CD4-positive, alpha-beta T cell treated with Interferon alpha-2 for 1 hour (primary cell): Measurements from ENCODE around the gene ANGPT4.
A peak's percentile ranks its signal among the peaks of the same experiment; 100 is the strongest.

Experiments
- DNase-seq, 2 donors: peaks; one replicate each; pipeline ENCODE4 v3.0.0-alpha.2; 2020 to 2022

The ANGPT4 gene

DNA sequence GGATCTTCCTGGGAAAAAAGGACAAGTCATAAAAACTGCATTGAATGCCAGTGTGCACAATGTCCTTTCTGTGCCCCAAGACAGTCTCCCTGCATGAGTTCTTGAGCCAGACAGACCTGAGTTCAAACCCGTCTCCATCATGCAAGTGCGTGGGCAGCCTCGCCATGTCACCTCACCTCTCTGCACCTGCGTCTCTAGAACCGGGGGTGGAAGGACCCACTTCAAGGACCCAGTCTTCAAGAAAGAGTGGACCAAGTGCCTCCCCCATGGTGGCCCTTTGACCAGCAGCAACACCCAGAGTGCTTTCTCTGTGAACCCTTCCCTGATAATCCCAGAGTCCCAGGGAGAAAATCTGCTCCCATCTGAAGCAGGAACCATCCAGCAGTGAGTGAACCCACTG lies 23.5 kb upstream of the ANGPT4 start:
- no peak for DNase-seq

DNA sequence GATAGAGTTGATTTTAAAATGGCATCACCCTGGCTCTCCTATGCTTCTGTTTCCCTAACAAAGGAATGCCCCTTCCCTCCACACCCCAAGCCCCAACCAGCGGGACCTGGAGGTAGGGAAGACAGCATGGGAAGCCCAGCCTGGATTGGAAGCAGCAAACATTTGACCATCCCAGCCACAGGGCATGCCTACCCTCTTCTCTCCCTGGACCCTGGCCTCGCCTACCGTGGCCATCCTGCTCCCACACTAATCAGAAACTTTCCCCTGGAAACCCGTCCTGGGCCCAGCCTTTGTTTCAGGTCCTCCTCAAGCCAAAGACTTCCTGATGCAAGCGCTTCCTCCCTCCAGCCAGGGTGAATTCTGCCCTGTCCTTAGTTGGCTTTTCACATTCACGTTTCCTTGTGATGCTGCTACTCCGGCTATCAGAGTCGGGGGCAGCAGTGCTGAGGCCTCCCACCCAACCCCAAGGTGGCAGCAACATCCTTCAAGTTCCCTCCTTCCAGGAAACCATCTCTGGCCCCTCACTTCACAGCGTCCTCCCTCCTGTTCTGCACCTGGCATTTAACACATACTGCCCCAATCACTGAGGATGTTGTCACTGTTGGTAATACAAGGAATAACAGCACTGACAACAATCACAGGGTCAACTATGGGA lies 18.2 kb upstream of the ANGPT4 start:
- no peak for DNase-seq

DNA sequence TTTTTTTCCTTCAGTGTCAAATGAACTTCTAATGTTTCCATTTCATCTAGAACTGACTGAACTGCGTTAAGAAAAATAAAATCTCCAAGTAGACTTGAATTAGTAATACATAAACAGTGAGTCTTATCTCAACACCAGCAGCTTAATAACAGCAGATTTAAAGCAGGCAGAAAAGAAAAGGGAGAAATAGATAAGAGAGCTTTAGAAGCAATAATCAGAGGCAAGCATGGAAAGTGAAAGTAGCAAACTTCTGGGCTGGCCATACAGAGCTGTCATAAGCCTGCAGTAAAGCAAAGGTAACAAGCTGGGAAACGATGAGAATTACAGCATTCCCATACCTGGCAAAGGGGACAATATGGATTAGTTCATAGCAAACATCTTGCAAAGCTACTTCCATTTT lies 16.9 kb upstream of the ANGPT4 start:
- no peak for DNase-seq

DNA sequence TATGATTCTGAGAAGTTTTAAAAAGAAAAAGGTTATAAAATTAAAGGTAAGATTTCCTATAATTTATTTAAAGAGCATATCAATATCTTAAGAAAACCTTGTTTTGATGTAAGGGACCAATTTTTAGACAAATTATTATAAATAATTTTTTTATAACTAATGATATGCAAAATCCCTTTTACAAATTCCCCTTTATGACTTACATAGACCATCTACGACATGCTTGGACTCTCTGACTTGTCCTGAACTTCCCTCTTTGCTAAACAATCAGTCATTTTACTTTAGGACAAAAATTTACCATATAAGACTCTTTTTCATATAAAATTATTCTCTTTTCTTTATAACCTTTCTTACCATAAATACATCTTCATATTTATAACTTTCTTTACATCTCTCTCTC lies 15.3 kb upstream of the ANGPT4 start:
- DNase-seq: no peak

DNA sequence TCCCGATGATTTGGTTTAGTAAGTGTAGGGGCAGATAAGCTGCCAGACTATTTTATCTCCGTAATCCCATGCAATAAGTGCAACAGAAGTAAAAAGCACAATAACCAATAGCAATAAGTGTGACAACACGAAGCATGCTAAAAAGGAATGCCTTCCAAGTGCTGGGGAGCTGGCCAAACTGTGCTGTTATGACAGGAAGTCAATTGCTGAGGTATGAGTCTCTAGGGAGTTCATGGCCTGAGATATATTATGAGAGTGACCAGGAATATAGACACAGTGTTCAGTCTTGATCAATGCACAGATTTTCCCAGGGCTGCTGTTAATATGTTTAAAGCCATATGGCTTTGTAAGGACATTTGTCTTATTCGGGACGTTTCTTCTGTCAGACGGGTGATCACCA lies 10.5 kb upstream of the ANGPT4 start:
- DNase-seq: no peak

DNA sequence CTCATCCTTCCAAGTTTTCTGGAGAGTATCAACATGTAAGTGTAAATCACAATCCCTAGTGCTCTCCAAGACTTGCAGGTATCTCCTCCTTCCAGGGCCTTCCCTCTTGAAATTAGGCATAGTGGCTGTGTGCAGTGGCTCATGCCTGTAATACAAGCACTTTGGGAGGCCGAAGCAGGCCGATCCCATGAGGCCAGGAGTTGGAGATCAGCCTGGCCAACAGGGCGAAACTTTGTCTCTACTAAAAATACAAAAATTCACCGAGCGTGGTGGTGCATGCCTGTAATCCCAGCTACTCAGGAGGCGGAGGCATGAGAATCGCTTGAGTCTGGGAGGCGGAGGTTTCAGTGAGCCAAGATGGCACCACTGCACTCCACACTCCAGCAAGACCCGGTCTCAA lies 9.4 kb upstream of the ANGPT4 start:
- DNase-seq: no peak

DNA sequence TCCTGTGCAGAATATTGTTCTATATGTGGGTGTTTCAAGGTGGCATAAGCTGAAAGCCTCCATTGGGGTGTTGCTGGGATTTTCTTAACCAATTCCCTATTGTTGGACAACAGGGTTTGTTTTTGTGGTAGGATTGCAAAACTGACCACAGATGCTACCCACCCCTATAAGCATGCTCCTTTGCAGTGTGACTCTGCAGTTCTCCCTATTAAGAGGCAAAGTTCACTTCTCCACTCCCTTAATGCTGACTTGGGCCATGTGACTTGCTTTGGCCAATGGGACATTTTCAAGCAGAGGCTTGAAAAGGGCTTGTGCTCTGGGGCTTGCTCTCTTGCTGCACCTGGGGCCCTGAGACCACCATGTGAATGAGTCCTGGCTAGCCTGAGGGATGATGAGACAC lies 8.5 kb upstream of the ANGPT4 start:
- no peak for DNase-seq

DNA sequence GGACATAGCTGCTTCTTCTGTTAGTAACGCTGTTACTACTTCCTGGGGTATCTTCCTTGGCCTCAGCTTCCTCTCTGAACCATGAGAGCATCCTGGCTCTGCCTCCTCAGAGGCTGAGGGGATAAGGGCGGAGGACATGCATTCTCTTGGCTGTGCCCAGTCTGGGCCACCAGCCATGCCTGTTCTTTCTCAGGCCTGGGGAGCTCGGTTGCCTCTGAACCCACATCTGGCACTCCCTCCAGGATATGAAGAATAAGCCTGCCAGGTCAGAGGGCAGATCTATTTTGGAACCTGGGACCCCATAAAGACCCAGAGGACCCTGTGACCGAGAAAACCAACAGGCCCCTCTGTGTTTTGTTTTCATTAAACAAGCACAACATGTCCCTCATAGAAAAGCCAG lies 6.6 kb upstream of the ANGPT4 start:
- no peak for DNase-seq

DNA sequence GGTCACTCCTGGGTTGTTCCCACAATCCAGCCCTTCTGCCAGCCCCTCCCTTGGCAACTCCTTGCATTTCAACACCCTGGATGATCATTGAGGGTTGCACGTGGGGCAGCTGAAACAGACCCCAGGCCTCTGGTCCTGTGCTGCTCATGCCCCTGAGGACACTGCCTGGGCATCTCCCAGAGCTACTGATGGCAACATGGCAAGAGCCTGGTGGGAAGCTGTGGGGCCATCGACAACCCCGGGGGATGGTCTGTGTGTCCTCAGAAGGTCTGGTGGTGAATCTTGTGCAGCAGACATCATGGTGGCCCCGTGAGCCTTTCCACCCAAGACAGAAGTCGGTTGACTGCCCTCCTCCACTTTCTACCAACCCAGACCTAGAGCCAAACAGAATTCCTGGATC lies 4.9 kb upstream of the ANGPT4 start:
- DNase-seq: no peak

DNA sequence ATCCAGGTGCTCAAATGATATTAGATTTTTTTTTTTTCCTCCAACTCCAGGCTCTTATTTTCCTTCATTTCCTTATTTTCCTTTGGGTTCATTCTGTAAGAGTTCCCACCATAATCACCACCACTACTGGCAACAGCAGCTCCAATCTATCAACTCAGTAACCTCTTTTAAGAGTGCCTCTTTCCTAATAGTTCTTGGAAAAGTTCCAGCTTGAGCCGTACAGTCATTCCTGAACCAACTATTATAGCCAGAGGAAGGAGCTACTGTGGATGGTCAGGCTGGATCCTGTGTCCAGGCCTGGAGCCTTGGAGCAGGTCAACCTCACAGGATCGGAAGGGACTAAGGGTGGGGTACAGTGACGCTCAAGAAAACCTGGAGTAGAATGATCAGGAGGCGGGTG lies 4.2 kb upstream of the ANGPT4 start:
- no peak for DNase-seq

DNA sequence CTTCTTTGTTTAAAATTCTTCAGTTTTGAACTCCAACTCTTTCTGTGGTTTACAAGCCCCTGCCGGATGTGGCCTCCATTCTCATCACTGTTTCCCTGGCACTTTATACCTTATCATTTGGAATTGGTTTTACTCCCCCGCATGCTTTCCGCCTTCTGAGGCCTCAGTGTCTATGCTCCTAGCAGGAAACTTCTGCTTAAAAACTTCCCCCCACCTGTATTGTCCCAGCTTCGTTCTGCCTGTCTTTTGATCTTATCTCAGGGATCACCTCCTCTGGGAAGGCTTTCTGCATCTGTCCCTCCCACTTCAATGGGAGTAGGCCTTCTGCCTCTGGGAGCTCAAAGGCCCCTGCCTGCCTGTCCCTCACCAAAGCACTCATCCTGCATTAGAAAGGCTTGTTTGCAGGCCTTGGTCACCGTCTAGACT lies 3.4 kb upstream of the ANGPT4 start:
- DNase-seq: no peak

DNA sequence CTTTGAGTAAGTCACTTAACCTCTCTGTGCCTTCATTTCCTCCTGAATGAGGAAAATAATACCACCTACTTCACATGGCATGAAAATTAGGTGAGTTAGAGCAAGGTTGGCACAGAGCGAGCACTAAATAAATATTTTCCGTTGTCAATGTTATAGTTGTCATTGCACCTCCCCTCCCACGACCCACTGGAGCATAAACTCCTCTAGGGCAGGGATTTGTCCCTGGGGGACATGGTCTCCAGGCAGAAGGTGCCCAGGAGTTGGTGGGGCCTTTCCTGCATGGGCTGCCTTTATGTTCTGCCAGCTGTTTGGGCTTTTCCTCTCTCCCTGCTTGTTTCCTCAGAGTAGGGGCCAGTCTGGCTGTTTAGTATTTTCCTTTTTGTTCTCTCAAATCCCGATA lies 1.3 kb upstream of the ANGPT4 start:
- no peak for DNase-seq

DNA sequence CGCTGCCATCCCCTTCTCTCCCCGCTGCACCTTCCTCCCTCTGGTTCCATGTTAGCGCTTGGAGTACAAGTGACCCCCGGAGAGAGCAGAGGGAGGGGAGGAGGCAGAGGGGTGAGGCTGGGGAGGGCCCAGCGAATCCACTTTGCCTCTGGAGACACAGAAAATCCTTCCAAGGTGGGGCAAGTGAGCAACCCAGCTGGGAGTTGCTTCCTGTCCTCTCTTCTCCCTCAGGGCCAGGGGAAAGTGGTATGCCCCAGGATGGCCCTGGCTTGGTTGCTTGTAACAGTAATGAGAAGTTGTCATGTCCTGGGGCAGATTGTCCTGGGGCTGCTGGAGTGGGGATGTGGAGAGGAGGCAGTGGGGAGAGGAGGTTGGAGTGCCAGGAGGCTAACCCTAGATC lies 691 bp upstream of the ANGPT4 start:
- DNase-seq: no peak

DNA sequence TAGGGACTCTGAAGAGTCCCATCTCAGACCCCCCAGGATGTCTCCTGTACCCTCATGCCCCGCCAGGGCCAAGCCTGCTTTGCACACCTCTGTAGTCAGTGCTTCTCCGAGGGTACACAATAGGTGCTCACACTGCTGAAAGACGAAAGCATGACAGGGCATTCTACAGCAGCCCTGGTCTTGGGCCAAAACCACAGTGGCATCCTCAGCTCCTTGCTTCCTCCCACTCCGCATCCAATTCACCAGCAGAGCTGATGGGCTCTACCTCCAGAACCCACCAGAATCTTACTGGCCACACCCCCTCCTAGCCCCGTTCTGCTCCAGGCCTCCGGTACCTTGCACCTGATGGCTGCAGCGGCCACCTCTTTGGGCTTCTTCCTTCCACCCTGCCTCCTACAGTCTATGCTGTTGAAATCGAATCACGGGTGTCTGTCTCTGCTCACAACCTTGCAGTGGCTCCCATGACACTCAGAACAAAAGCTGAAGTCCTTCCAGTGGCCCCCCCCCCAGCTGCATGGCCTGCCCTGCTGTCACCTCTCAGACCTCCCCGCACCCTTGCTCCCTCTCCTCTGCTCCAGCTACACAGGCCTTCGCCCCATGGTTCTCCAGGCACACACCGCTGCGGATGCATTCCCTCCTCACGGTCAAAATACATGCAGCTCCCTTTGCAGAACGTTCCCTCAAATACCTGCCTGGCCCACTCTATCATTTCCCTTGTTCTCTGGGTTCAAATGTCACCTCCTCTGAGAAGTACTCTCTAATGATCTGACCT lies 1.2 kb downstream of the ANGPT4 start:
- no peak for DNase-seq

DNA sequence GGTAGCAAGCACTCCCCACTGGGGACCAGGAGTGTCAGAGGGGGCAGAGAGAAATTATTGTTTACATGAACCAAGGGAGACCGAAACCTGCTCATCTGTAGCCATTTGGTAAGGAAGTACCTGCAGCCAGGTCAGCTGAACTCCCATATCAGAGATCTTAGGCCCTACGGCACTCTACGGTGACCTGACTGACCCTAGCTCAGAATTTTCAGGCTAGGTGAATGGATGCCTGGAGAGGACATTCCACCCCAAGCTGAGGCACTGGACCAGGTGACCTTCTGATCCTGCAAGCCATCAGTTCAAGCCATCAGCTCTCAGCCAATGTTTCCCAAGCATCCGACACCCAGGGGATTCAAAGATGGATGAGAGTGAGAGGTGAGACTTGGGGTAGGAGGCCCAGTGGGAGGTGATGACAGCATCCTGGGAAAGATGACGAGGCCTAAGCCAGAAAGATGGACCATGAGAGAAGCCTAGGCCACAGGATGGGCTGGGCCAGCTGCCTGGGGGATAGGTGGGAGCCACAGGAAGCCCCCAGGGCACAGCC lies 2.8 kb downstream of the ANGPT4 start:
- no peak for DNase-seq

DNA sequence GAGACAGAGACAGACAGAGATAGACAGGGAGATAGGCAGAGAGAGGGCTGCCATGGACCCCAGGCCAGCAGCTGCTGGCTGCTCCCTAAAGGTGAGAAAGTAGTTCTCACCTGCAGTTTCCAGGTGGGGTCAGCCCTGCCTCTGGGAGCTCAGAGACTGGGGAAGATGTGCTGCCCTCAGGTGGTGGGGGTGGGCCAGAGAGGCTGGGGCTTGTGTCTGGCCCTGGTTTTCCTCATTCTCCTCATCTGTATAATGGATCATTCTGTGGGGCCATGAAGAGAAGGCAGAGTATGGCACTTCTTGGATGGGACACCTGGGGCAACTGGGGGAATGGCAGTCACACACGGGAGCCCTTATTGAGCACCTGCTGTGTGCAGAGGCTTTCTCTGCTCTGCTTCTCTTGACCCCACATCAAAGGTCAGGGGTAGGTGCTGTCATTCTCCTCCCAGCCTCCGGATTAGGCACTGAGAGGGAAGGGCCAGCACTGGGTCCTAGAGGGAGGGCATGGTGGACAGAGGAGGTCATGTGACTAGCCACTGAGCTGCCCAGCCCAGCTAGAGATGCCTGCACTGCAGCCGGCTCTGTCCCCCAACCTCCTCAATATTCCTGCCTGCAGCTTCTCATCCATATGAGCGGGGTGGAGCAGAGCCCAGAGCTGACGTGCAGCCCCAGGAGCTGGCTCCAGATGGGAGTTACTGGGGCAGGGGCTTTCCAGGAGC lies 4.1 kb downstream of the ANGPT4 start:
- DNase-seq: peak in 1 of 2 donors; percentile 14

DNA sequence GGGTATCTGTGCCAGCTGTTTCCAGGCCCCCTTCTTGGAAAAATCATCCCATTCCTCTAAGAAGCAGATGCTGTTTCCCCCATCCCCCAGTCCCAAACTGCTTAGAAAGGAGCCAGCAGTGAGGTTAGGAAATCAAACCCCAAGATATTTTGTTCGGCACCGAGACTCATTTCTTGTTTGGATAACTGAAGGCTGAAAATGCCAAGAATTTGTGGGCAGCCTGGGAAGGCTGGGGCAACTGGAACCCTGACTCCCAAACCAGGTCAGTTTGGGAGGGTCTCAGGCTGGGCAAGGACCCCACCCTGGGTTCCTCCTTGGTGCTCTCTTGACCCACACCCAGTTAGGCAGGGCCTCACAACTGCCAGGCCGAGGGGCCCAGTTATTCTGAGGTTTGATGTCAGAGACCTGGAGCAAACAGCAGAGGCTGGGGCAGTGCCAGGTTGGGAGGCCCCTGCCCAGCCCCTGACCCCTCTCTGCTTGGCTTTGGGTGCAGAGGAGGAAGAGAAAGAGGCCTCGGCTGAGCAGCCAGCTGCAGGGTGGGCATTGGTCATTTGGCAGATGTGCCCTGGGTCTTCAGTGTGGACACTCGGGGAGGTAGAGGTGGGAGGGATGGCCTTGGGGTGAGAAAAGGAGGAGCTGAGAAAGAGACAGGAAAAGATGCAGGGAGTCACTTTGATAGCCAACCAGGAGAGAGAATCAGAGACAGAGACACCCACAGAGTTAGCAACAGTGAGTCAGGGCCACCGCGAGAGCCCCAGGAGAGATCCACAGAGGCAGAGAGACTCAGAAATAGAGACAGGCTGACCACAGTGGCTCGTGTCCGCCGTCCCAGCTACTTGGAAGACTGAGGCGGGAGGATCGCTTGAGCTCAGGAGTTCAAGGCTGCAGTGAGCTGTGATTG lies 5.0 kb downstream of the ANGPT4 start:
- DNase-seq: no peak

DNA sequence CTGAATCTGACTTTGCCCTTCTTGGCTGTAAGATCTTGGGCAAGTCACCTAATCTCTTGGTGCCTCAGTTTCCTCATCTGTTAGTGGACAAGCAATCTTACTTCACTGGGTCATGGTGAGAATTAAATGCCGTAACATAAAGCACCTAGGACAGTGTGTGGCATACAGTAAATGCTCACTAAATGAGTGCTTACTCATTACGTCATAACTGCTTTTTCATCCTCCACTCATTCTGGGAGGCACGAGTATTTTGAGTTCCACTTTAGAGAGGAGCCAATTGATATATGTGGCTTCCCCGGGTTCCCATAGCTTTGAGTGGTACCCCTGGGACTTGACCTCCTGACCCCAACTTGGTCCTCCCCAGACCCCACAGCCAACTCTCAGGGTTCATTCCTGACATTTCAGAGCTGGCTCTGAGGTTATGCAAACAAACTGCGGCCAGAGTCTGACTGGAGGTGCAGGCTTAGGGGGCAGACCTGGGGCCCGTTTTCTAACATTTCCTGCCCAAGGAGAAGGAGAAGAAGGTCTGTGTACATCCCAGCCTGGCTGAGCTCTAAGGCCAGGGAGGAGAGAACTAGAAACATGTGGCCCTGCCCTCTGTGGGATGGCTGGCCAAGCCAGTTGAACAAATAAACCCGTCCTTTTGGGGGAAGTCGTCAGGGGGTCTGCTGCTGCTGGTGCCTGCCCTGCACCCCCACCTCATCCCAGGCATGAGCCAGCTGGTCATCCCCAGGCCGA lies 5.8 kb downstream of the ANGPT4 start:
- DNase-seq: no peak

DNA sequence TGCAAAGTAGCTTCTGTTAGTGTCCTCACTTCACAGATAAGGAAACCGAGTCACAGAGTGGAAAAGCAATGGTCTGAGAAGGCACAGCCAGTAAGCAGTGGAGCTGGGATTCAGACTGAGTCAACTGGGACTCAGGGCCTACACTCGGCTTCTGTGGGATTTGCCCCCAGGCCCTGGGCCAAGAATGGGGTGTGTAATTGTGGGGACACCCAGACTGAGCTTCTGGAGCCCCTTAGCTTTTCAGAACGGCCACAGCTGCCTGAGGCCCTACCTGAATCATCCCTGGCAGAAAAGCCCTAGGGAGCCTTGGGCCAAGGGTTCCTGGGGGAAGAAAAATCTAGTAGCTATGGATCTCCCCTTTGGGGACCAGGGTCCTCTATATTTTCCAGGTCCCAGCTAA lies 6.5 kb downstream of the ANGPT4 start:
- DNase-seq: no peak

DNA sequence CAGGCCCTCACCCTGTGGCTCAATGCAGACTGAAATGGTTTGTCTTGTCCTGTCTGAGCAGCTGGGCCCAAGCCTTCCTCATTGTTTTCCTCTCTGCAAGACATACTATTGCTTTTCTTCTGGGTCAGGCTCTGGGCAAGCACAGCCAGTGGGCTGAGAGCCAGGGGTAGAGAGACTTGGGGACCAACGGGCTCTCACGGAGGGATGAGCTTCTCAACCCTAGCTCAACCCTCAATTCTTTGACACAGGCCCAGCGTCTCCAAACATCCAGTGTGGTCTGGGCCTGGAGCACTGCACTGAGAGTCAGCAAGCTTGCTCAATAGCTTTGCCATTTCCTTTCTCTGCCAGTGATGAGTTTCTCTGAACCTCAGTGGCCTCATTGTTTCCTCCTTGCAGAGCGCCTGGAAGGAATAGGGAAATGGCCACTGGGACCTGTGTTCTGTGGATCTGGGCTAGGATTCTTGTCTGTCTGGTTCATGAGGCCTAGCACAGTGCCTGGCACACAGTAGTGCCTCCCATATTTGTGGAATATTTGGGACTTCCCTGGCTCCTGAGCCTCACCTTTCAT lies 9.3 kb downstream of the ANGPT4 start:
- DNase-seq: no peak

DNA sequence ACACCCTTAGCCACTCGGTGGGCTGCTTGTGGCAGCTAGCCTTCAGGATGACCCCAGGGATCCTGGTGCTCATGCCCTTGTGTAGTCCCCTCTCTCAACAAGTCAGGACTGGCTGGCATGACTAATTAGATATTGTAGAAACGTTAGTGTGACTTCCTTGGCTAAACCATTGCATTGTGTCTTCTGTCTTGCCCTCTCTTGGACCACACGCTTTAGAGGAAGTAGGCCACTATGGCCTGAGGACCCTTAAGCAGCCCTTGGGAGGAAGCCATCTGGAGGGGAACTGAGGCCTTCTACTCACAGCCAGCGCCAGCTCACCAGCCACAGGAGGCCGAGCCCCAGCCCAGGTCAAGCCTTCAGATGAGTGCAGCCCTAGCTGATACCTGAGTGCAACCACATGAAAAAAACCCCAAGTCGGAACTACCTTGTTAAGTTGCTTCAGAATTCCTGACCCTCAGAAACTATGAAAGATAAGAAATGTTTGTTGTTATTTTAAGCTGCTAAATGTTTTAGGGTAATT lies 10.1 kb downstream of the ANGPT4 start:
- DNase-seq: no peak
